22Rv1 (cell line): Measurements from ENCODE around the gene REL.
"Not testable (repeated sequence)": the region's sequence is repeated elsewhere in the genome, so short reads cannot be mapped to it uniquely, and the experiment has no call there.

ENCODE experiments used
- H3K27ac ChIP-seq: fragments of 450-650 bp; 2 replicates; pipeline ENCODE4 v1.5.1; 2017
- CTCF ChIP-seq: fragments of 450-650 bp; IDR thresholded peaks from 2 replicates; pipeline ENCODE4 v1.5.1; 2017; ENCODE audit warnings: mild to moderate bottlenecking
- ZFX ChIP-seq: fragments of 450-650 bp; IDR thresholded peaks from 2 replicates; pipeline ENCODE4 v1.6.1; 2017; ENCODE audit warnings: antibody characterized with exemption, borderline replicate concordance

REL gene

GRCh38 chr2:60925994-60926740 is 44.8 kb downstream of the REL start:
- peak overlapping the region; percentile 41 for H3K27ac ChIP-seq
- TF ChIP-seq CTCF (no peak), ZFX (no peak)

- H3K27ac ChIP-seq = peak overlapping the region; percentile 41; the same call in 1 of the 2 replicates
- no peak for TF ChIP-seq ZFX
- TF ChIP-seq CTCF = no peak
Observed at GRCh38 chr2:60926741-60927552, 45.6 kb downstream of the REL start.

- not testable (repeated sequence) for H3K27ac ChIP-seq
Observed at GRCh38 chr2:60932061-60932460, 50.7 kb downstream of the REL start.

GRCh38 chr2:60932954-60933353 is 51.6 kb downstream of the REL start:
- H3K27ac ChIP-seq = no peak overlapping the region
- TF ChIP-seq ZFX = no peak
- no peak for TF ChIP-seq CTCF

- no peak overlapping the region for H3K27ac ChIP-seq
- TF ChIP-seq ZFX = no peak
- no peak for TF ChIP-seq CTCF
Observed at GRCh38 chr2:60934165-60934722, 52.9 kb downstream of the REL start.

- TF ChIP-seq ZFX (no peak), CTCF (no peak)
- H3K27ac ChIP-seq = no peak overlapping the region
Observed at GRCh38 chr2:60936757-60937156, 55.4 kb downstream of the REL start.

- H3K27ac ChIP-seq = no peak overlapping the region
- TF ChIP-seq ZFX (no peak), CTCF (no peak)
Observed at GRCh38 chr2:60938301-60938700, 56.9 kb downstream of the REL start.
